ENCODE data around the gene ARF3.

DNA sequence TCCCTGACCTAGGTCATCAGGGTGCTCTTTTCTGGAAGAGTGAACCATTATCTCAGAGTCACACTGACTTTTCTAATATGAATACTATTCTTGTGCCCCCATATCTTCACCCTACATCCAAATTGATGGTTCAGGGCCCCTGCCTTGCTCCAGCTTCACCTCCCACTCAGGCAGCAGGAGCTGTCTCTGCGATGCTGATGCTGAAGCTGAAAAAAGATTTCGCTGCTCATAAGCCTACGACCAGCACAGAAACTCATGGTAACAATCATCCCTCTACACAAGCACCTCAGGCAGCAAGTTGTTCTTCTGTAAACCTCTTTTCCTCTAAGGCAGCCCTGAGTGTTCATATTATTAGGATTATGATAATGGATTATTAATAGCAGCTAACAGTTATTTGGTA lies 3.2 kb downstream of the ARF3 start:
- TF ChIP-seq, protein P1, sequence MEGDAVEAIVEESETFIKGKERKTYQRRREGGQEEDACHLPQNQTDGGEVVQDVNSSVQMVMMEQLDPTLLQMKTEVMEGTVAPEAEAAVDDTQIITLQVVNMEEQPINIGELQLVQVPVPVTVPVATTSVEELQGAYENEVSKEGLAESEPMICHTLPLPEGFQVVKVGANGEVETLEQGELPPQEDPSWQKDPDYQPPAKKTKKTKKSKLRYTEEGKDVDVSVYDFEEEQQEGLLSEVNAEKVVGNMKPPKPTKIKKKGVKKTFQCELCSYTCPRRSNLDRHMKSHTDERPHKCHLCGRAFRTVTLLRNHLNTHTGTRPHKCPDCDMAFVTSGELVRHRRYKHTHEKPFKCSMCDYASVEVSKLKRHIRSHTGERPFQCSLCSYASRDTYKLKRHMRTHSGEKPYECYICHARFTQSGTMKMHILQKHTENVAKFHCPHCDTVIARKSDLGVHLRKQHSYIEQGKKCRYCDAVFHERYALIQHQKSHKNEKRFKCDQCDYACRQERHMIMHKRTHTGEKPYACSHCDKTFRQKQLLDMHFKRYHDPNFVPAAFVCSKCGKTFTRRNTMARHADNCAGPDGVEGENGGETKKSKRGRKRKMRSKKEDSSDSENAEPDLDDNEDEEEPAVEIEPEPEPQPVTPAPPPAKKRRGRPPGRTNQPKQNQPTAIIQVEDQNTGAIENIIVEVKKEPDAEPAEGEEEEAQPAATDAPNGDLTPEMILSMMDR (IDR thresholded peaks at IDR 0.05; ENCODE audit: extremely low read depth in 1 of 2, insufficient read depth in 1 of 2, low read depth in 1 of 2, low read length in 2 of 2), result no peak
- no peak for TF ChIP-seq POLR2AphosphoS5 (IDR thresholded peaks at IDR 0.05; ENCODE audit: insufficient read depth, low read depth, low read length)
- no peak for TF ChIP-seq POLR2A (IDR thresholded peaks at IDR 0.05; ENCODE audit: low read depth, low read length)
- no peak for TF ChIP-seq JUN (IDR thresholded peaks at IDR 0.05; ENCODE audit: borderline replicate concordance, insufficient read depth, insufficient read length, low read depth)
- no peak for TF ChIP-seq EZH2 (IDR thresholded peaks at IDR 0.05; ENCODE audit: borderline replicate concordance, low read depth, low read length, severe bottlenecking)
- TF ChIP-seq, protein P2, sequence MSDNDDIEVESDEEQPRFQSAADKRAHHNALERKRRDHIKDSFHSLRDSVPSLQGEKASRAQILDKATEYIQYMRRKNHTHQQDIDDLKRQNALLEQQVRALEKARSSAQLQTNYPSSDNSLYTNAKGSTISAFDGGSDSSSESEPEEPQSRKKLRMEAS (IDR thresholded peaks at IDR 0.05; ENCODE audit: insufficient read depth, insufficient read length), result no peak

Data from endothelial cell of umbilical vein (primary cell).